ENCODE data around the gene SLC4A1.

DNA sequence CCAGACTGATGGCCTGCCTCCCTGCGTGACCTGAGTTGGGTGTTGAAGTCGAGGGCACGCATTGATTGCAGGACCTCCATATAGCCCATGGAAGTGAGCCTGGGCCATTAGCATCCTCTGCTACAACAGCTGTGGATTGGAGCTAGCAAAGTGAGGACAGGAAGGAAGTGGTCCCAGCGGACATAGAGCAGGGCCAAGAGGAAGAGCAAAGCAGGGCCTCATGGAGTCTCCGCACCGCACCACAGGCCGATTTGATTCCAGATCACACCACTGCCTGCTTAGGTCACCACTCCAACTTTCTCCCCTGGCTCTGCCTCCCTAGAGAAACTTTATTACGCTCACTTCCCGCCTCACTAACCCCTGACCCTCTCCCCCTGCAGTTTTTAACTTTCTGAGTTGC, 37.8 kb downstream of the SLC4A1 start:
- TF ChIP-seq, protein P1, sequence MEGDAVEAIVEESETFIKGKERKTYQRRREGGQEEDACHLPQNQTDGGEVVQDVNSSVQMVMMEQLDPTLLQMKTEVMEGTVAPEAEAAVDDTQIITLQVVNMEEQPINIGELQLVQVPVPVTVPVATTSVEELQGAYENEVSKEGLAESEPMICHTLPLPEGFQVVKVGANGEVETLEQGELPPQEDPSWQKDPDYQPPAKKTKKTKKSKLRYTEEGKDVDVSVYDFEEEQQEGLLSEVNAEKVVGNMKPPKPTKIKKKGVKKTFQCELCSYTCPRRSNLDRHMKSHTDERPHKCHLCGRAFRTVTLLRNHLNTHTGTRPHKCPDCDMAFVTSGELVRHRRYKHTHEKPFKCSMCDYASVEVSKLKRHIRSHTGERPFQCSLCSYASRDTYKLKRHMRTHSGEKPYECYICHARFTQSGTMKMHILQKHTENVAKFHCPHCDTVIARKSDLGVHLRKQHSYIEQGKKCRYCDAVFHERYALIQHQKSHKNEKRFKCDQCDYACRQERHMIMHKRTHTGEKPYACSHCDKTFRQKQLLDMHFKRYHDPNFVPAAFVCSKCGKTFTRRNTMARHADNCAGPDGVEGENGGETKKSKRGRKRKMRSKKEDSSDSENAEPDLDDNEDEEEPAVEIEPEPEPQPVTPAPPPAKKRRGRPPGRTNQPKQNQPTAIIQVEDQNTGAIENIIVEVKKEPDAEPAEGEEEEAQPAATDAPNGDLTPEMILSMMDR (IDR thresholded peaks at IDR 0.05), result no peak
- TF ChIP-seq EP300 (IDR thresholded peaks at IDR 0.05) (no peak), FOSL2 (IDR thresholded peaks at IDR 0.05) (no peak), FOSL2 (CRISPR knock-in tag; IDR thresholded peaks at IDR 0.05) (no peak), POLR2A (IDR thresholded peaks at IDR 0.05; ENCODE audit: low read length) (no peak)
